T47D (cell line): ENCODE results near the gene MBD3L2B.
A peak's percentile ranks its signal among the peaks of the same experiment; 100 is the strongest.
"Not testable (repeated sequence)": the region's sequence is repeated elsewhere in the genome, so short reads cannot be mapped to it uniquely, and the experiment has no call there.

Experiments
- DNase-seq, 2 experiments: peaks; one replicate each; pipeline versions ENCODE4 v3.0.0 to v3.0.0-alpha.2; 2011 to 2012; ENCODE audit warnings: low read depth in 1 of 2, low spot score in 1 of 2
- JUND ChIP-seq: IDR thresholded peaks from 2 replicates; pipeline ENCODE4 v1.6.1; 2012; ENCODE audit warnings: low read depth
- in situ Hi-C: cut with HindIII; loops from 2 replicates; pipeline ENCODE4 v1.10.0; 2016; ENCODE audit warnings: low sequenced_read_pairs, low pct_unique_long_range_greater_than_20kb

Gene MBD3L2B

DNA sequence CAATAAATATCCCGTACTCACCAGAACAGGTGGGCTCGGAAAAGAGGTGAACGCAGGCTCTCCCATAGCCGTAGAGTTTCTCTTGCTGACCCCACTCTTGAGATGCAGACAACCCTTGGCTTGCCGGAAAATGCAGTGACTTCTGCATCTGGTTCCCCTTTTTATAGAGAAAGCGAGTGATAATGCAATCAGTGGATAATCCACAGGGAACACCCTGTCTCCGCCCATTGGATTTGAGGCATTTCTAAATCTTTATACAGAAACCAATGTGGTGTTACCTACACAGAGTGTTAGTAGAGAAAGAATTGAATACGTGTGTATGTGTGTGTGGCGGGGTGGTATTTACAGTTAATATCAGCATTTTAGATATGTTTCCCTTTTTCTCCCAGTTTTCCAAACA lies 18.8 kb upstream of the MBD3L2B start, which contains the start of gene MBD3L4:
Gene MBD3L4, minus strand, starts transcription at position 101 of the 400 bp plus-strand sequence. Its CDS starts 35 bp downstream, at position 66.
- in situ Hi-C loops, DNase-seq: not testable (repeated sequence)

DNA sequence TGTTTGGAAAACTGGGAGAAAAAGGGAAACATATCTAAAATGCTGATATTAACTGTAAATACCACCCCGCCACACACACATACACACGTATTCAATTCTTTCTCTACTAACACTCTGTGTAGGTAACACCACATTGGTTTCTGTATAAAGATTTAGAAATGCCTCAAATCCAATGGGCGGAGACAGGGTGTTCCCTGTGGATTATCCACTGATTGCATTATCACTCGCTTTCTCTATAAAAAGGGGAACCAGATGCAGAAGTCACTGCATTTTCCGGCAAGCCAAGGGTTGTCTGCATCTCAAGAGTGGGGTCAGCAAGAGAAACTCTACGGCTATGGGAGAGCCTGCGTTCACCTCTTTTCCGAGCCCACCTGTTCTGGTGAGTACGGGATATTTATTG lies 9.0 kb upstream of the MBD3L2B start, which contains the start of gene MBD3L5:
Gene MBD3L5, plus strand, starts transcription at position 301 of the 400 bp plus-strand sequence. Its CDS starts 34 bp downstream, at position 335.
- DNase-seq, in situ Hi-C loops: not testable (repeated sequence)

DNA sequence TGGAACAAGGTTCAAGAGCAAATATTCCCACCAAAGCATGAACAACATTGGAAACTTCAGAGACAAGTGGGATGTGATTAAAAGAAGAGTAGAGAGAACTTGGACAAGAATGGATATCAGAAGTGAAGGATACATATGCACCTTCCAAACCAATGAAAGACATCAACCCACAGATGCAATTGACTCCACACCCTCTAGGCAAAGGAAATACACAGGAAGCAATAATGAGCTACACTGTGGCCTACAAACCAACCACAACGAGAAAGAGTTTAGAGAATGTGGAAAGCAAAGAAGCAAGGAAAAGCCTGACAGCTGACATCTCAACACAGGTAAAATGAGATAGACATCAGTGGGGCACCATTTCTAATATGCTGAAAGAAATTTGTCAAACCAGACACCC lies 7.6 kb upstream of the MBD3L2B start:
- DNase-seq, in situ Hi-C loops: not testable (repeated sequence)

DNA sequence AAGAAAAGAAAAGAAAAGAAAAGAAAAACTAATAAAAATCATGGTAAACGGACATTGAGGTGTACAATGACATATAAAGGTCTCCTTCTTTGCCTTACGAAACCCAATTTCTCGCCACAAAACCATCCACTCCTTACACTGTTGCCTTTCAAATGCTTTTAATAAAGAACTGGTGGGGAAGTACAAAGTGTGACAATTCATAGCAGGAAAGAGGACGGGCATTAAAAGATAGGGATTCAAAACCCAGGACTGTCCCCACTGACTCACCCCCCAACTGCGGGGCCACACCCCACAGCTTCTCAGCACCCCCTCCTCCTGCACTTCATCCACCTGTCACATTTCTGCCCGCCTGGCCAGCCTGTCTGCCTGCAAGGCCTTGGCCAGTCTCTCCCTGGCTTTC lies 2.4 kb downstream of the MBD3L2B start:
- no peak for DNase-seq
- no peak for TF ChIP-seq JUND
- in situ Hi-C loops = no loop called here

DNA sequence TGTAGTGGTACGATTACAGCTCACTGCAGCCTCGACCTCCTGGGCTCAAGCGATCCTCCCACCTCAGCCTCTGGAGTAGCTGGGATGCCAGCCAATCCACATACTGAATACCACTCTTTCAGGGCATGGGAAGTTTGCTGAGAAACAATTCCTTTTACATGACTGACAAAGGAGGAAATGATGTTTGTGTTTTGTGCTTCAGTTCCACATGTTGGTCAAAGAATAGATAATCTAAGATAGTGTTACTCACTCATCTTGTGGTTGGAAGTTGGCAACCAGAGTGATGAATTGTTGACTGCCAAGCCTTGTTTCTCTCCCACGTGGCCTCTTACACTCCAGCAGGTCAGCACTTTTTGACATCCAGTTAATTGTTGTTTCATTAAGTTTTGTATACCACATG lies 7.6 kb downstream of the MBD3L2B start:
- DNase-seq = peak in 1 of 2 experiments; percentile 24
- in situ Hi-C loops = no loop called here
- TF ChIP-seq JUND = no peak

DNA sequence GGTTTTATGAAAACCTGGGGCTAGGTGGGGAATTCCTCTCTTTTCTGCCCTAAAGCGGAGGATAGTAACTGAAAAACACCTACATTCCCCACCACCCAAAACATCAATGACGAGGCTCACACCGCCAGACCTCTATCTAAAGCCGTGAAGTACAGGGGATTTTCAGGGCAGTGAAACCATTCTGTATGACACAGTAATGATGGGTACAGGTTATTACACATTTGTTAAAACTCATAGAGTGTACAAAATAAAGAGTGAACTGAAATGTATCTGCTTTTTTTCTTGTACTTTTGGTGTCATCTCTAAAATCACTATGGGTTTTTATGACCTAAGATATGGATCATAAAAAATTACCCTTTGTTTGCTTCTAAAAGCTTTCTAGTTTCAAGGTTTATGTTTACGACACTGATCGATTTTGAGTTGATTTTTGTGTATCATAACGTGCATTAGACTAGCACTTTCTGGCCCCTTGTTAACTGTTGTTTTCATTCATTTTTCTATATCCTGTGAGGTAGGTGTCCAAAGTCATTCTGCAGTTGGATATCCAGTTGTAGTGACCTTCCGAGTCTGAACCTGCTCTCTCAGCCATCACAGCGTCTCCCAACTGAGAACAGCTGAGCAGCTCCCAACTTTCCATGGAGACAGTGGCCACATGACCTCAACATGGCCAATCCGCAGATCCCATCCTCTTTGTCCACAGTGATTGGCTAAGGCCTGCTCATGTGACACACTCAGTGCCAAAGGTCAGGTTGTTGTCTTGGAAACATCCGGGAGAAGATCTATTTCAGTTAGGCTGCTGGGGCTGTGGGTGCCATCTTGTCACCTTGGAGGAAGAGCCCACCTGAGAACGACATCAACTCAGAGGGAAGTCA lies 10.3 kb downstream of the MBD3L2B start:
- in situ Hi-C loops = no loop called here
- TF ChIP-seq JUND = no peak
- no peak for DNase-seq

DNA sequence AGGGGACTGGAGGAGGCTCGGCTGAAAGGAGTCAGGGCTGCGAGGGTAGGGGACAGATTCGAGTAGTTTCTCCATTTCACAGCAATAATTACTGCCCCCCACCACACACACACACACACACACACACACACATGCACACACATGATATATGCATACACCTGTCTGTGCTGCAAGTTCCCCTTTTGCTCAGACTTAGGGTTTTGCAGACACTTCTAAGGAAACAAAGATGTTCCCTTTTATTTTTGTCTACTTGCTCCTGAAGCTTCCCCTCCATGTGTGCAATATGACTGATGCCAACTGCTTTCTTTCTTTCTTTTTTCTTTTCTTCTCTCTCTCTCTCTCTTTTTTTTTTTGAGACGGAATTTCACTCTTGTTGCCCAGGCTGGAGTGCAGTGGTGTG lies 13.4 kb downstream of the MBD3L2B start:
- no peak for DNase-seq
- no peak for TF ChIP-seq JUND
- in situ Hi-C loops = no loop called here

- in situ Hi-C loops = no loop called here
- TF ChIP-seq JUND = no peak
- DNase-seq = no peak
These were observed 15.0 kb downstream of the MBD3L2B start for GRCh38 chr19:7006135-7006704.

- peak; percentile 30 to 70 for DNase-seq
- in situ Hi-C loops = no loop called here
- TF ChIP-seq JUND = no peak
These were observed 16.8 kb downstream of the MBD3L2B start for GRCh38 chr19:7004313-7004931.

GRCh38 chr19:7000816-7001215 lies 20.4 kb downstream of the MBD3L2B start:
- DNase-seq = no peak
- TF ChIP-seq JUND = no peak
- in situ Hi-C loops = no loop called here

GRCh38 chr19:7000333-7000732 lies 20.9 kb downstream of the MBD3L2B start:
- no peak for TF ChIP-seq JUND

DNA sequence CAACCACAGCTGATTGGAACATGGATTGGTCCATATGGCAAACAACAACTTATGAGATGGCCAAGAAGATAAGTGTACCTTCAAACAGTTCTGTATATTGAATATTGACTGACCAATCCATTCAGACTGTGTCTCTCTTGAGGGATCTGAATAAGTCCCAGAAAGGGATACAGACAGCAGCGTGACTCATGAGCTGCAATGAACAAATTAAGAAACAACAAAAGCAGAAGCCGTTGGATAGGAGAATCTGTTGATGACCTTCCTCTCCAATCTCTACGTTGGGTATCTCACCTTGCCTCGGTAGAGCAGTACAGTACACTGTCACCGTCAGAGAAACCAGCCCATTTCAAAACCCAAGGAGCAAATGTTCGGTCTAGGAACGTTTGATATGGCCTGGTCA lies 21.3 kb downstream of the MBD3L2B start:
- in situ Hi-C loops = no loop called here
- peak in 1 of 2 experiments; percentile 30 for DNase-seq

More at GRCh38 chr19:7000333-7000732, 20.9 kb downstream of the MBD3L2B start:
- DNase-seq = no peak
- in situ Hi-C loops = no loop called here

More for the DNA sequence above, 21.3 kb downstream of the MBD3L2B start:
- TF ChIP-seq JUND = no peak
